OCI-LY3 (cell line): ENCODE results near the gene CEP112.

Experiments
- H2AFZ ChIP-seq: fragments of 200-600, 300-600 bp; shearing (Covaris generic); 2 replicates; pipeline ENCODE4 v1.6.0; 2014; ENCODE audit warnings: antibody characterized with exemption, low read depth, low read length
- H3K27ac ChIP-seq: fragments of 200-600, 300-600 bp; sonication (generic); 2 replicates; pipeline ENCODE4 v1.5.1; 2014; ENCODE audit warnings: mild to moderate bottlenecking, low read length, moderate library complexity, mixed read lengths
- H3K27me3 ChIP-seq: fragments of 200-600, 300-600 bp; sonication (generic); 2 replicates; pipeline ENCODE4 v1.6.1; 2014; ENCODE audit warnings: low read depth, low read length, mixed read lengths
- H3K36me3 ChIP-seq: fragments of 200-600, 300-600 bp; sonication (generic); replicated peaks from 2 replicates; pipeline ENCODE3; 2014; ENCODE audit warnings: low read depth, low read length, mixed read lengths
- H3K4me1 ChIP-seq: fragments of 300-600, 200-600 bp; sonication (generic); 2 replicates; pipeline ENCODE4 v1.6.1; 2014; ENCODE audit warnings: low read length, mixed read lengths
- H3K4me2 ChIP-seq: fragments of 200-600, 300-600 bp; sonication (generic); 2 replicates; pipeline ENCODE4 v1.6.1; 2014; ENCODE audit warnings: low read length, mixed read lengths
- H3K4me3 ChIP-seq: fragments of 300-600, 200-600 bp; sonication (generic); 2 replicates; pipeline ENCODE4 v1.5.1; 2014; ENCODE audit warnings: antibody characterized with exemption, mild to moderate bottlenecking, low read length, moderate library complexity
- H3K79me2 ChIP-seq: fragments of 300-600, 200-600 bp; shearing (Covaris generic); 2 replicates; pipeline ENCODE4 v1.6.1; 2014; ENCODE audit warnings: mild to moderate bottlenecking, low read length, mixed read lengths
- H3K9ac ChIP-seq: fragments of 300-600, 200-600 bp; shearing (Covaris generic); 2 replicates; pipeline ENCODE4 v1.6.0; 2014; ENCODE audit warnings: mild to moderate bottlenecking, low read length, moderate library complexity
- H3K9me3 ChIP-seq: fragments of 200-600, 300-600 bp; shearing (Covaris generic); 2 replicates; pipeline ENCODE4 v1.6.1; 2014; ENCODE audit warnings: low read length, mixed read lengths; ENCODE audit not compliant: insufficient read depth
- H4K20me1 ChIP-seq: fragments of 200-600, 300-600 bp; sonication (generic); 2 replicates; pipeline ENCODE4 v1.6.1; 2016; ENCODE audit warnings: low read length, mixed read lengths; ENCODE audit not compliant: insufficient read depth
- CTCF ChIP-seq: fragments of 200-600, 300-600 bp; sonication (generic); IDR thresholded peaks from 2 replicates; pipeline ENCODE4 v1.5.1; 2014; ENCODE audit warnings: antibody characterized with exemption, low read length, low read depth
- EZH2phosphoT487 ChIP-seq: fragments of 200-600 bp; shearing (Covaris generic); IDR thresholded peaks from 2 replicates; pipeline ENCODE4 v1.6.1; 2018; ENCODE audit warnings: antibody characterized with exemption, mixed run types, low read depth

Gene CEP112

DNA sequence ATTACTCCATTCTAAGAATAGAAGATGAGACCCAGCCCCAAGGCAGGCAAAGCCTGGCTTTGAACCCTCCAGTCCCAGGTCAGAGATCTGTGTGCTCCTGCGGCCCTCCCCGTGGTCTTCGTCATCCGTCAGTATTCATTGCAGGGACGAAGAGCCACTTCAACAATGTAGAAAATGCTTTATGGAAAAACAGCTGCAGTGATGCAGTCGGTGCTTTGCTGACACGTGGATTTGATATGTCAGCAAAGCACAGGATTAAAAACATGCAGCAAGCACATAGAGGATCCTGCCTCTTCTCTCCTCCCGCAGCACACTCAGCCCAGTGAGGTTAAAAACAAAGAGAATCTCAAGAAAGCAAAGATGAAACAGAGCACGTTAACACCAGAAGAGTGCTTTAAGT, 513.4 kb downstream of the CEP112 start:
- Histone ChIP-seq H2AFZ (no peak overlapping the region), H3K9me3 (0 out of 2 replicates have a peak, but pooled peaks cover 4% of the 10 kb centered on the region), H3K4me2 (no peak overlapping the region), H3K36me3 (no peaks in the 10 kb centered on the region), H3K27me3 (no peaks in the 10 kb centered on the region), H3K4me3 (no peak overlapping the region), H3K4me1 (no peaks in the 10 kb centered on the region), H3K9ac (no peak overlapping the region), H3K79me2 (no peaks in the 10 kb centered on the region), H4K20me1 (no peaks in the 10 kb centered on the region), H3K27ac (no peak overlapping the region)
- TF ChIP-seq EZH2phosphoT487 (no peak), CTCF (no peak)

DNA sequence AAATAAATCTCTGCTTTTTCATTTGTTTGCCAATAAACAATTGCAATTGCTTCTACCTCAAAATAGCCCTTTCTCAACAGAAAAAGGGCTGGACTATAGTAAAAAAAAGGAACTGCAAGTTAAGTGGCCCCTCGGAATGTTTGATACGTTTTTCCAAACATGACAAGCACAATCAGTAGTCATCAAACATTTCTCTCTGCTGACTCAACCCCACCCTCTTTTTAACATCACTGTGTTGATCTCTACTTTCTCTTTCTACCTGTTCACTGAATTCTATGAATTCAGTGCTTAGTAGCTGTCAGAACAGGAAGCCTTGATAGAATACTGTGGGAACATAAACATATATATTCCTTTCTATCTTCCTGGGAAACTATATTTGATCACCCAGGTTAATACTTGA, 514.0 kb downstream of the CEP112 start:
- Histone ChIP-seq H3K4me2 (no peak overlapping the region), H3K9me3 (0 out of 2 replicates have a peak, but pooled peaks cover 4% of the 10 kb centered on the region), H3K9ac (no peak overlapping the region), H3K79me2 (no peaks in the 10 kb centered on the region), H3K4me3 (no peak overlapping the region), H3K27ac (no peak overlapping the region), H4K20me1 (no peaks in the 10 kb centered on the region), H3K36me3 (no peaks in the 10 kb centered on the region), H2AFZ (no peak overlapping the region), H3K27me3 (no peaks in the 10 kb centered on the region), H3K4me1 (no peaks in the 10 kb centered on the region)
- TF ChIP-seq CTCF (no peak), EZH2phosphoT487 (no peak)

- H3K9ac ChIP-seq: no peak overlapping the region
Measured at GRCh38 chr17:65674246-65675045, 517.5 kb downstream of the CEP112 start.

More at GRCh38 chr17:65674246-65675045, 517.5 kb downstream of the CEP112 start:
- H3K4me2 ChIP-seq: no peak overlapping the region
- no peaks in the 10 kb centered on the region for H3K27me3 ChIP-seq
- no peaks in the 10 kb centered on the region for H4K20me1 ChIP-seq
- TF ChIP-seq EZH2phosphoT487 (no peak), CTCF (no peak)
- no peaks in the 10 kb centered on the region for H3K4me1 ChIP-seq
- H3K27ac ChIP-seq: no peak overlapping the region
- no peak overlapping the region for H3K4me3 ChIP-seq
- no peak overlapping the region for H2AFZ ChIP-seq
- H3K36me3 ChIP-seq: no peaks in the 10 kb centered on the region
- no peaks in the 10 kb centered on the region for H3K79me2 ChIP-seq
- 0 out of 2 replicates have a peak, but pooled peaks cover 4% of the 10 kb centered on the region for H3K9me3 ChIP-seq
